Raji (cell line): ENCODE results near the gene MEF2C.

ENCODE experiments used
- POLR2A ChIP-seq: IDR thresholded peaks from 2 replicates; pipeline ENCODE4 v1.6.1; 2011; ENCODE audit warnings: low read depth, low read length, control low read depth; ENCODE audit not compliant: insufficient read depth

Gene MEF2C

DNA sequence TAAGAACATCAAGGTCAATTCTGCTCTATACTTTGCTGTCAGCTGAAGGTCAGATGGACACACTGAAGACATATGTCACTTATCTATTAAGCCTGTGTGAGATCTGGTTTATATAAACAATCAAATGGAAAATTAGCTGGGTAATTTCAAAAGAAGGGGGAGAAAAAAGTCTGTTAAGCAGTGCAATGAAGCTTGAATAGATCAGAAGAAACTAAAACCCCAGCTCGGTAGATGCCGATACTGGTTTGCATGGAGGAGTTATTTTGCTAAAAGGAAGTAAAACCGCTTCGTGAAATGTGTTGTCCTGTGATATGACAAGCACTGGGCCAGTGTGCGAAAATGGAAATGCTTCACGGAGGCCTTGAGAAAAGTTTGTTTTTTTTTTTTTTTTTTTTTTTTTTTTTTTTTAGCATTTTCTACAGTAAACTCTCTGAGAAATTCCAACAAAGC is 148.8 kb downstream of the MEF2C start:
- TF ChIP-seq POLR2A: no peak

- TF ChIP-seq POLR2A: no peak
Measured at GRCh38 chr5:88732862-88733261, 150.1 kb downstream of the MEF2C start.

DNA sequence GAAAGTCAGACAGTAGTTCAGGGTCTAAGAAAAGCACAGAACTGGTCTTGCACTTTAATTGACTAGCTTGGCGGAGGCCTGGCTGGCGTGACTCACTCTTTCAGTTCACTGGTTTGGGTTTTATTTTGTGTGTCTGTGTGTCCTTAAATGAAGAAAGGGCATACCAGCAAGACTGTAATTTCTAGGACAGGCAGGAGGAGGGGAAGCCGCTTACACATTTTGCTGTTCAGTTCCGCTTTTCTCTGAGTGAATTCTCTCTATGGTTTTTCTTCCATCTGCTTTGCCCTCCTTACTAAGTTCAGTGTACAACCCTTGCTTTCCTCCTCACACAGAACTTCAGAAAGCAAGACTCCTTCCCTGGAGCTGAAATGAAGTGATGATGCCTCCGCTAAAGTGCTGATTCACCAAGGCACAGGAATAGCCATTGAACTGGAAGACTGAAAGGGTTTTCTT is 150.8 kb downstream of the MEF2C start:
- no peak for TF ChIP-seq POLR2A

- no peak for TF ChIP-seq POLR2A
Measured at GRCh38 chr5:88729829-88730182, 153.2 kb downstream of the MEF2C start.

- no peak for TF ChIP-seq POLR2A
Measured at GRCh38 chr5:88729084-88729828, 153.7 kb downstream of the MEF2C start.

- TF ChIP-seq POLR2A: no peak
Measured at GRCh38 chr5:88727705-88728313, 155.2 kb downstream of the MEF2C start.

- no peak for TF ChIP-seq POLR2A
Measured at GRCh38 chr5:88725454-88725853, 157.5 kb downstream of the MEF2C start.

GRCh38 chr5:88724201-88724600 is 158.8 kb downstream of the MEF2C start:
- no peak for TF ChIP-seq POLR2A

DNA sequence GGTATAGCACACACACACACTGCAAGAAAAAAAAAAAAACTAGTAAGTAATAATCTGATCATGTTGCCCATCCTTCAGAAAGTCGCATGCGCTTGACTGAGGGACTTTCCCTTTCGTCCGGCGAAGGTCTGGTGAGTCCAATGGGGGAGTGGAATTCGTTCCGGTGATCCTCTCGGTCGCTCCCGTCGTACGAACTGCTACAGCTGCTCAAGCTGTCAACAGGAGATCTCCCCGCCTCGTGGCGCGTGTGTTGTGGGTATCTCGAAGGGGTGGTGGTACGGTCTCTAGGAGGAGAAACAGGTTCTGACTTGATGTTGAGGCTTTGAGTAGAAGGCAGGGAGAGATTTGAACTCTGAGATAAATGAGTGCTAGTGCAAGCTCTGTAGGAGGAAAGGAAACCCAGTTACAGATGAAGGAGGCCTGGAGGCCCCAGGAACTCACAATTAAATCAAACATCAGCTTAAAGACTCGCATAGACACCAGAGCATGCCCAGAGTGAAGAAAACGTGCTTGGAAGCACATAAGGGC is 160.4 kb downstream of the MEF2C start:
- no peak for TF ChIP-seq POLR2A

- no peak for TF ChIP-seq POLR2A
Measured at GRCh38 chr5:88719434-88719833, 163.6 kb downstream of the MEF2C start.

DNA sequence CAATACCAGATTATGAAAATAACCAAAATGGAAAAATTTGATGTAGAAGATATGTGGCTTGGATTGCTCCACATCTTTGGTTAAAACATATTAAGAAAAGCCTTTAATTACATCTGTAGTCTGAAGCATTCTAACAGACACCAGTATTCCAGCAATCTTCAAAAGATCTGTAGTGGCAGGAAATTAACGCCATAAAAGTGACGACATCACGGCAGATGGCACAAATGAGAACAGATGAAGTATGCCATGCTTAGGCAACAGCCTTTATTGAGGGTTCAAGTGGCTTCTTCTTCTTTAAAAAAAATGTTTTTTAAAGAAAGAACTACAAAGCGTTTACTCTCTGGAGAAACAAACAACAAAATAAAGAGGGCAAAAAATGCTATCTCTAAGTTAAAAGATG is 164.2 kb downstream of the MEF2C start:
- TF ChIP-seq POLR2A: no peak

GRCh38 chr5:88716101-88716500 is 166.9 kb downstream of the MEF2C start:
- TF ChIP-seq POLR2A: no peak

- no peak for TF ChIP-seq POLR2A
Measured at GRCh38 chr5:88715503-88715902, 167.5 kb downstream of the MEF2C start.

DNA sequence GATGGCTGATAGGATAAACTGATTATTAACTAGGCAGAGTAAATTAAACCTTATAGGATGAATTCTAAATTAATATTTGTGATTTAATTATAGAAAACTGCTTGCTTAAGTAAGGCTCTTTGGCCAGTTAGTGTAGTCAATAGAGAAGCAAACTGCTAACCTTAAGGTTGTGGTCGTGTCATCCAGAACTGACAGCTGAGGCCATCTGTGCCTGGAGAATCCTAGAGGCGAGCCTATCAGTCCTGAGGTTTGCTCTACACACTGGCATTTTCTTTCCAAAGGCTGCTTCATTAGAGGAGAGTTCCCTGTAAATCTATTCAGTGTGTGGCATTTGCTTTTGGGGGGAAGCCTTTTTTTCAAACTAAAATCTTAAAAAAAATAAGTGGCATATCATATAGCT is 169.2 kb downstream of the MEF2C start:
- TF ChIP-seq POLR2A: no peak

- no peak for TF ChIP-seq POLR2A
Measured at GRCh38 chr5:88708682-88709398, 174.1 kb downstream of the MEF2C start.

GRCh38 chr5:88708021-88708420 is 175.0 kb downstream of the MEF2C start:
- no peak for TF ChIP-seq POLR2A
